Retinal pigment epithelial cell (primary cell): ENCODE measurements around the gene ZBTB46.

Experiments
- DNase-seq: peaks from one replicate; pipeline ENCODE4 v3.0.0-alpha.2; 2010; ENCODE audit warnings: low read depth
- H3K4me3 ChIP-seq: 2 replicates; pipeline ENCODE4 v1.5.1; 2011; ENCODE audit warnings: mild to moderate bottlenecking, low read length, control low read depth, moderate library complexity
- CTCF ChIP-seq: conservative IDR thresholded peaks from 2 replicates; pipeline ENCODE4 v1.5.1; 2011; ENCODE audit warnings: low read depth, low read length, control low read depth, inconsistent platforms

The ZBTB46 gene

GRCh38 chr20:63698739-63699465, 132.2 kb downstream of the ZBTB46 start:
- no peak overlapping the region for H3K4me3 ChIP-seq
- DNase-seq = peak; percentile 34
- TF ChIP-seq CTCF = no peak

- DNase-seq = no peak
- no peak overlapping the region for H3K4me3 ChIP-seq
- TF ChIP-seq CTCF = no peak
Measured at GRCh38 chr20:63697868-63698545, 133.1 kb downstream of the ZBTB46 start.

GRCh38 chr20:63697357-63697867, 133.7 kb downstream of the ZBTB46 start:
- no peak for TF ChIP-seq CTCF

GRCh38 chr20:63696628-63697356, 134.3 kb downstream of the ZBTB46 start, which contains the start of gene TNFRSF6B:
Gene TNFRSF6B, plus strand, starts transcription at chr20:63696652. Its CDS starts 116 bp downstream, at chr20:63696768.
- TF ChIP-seq CTCF = no peak
- no peak for DNase-seq
- peak within 1 kb of the TSS; percentile 37 for H3K4me3 ChIP-seq

More at GRCh38 chr20:63697357-63697867, 133.7 kb downstream of the ZBTB46 start:
- DNase-seq = no peak
- peak overlapping the region; percentile 37 for H3K4me3 ChIP-seq

- peak overlapping the region; percentile 37 for H3K4me3 ChIP-seq
- DNase-seq = no peak
- TF ChIP-seq CTCF = no peak
Measured at GRCh38 chr20:63696306-63696627, 134.8 kb downstream of the ZBTB46 start.

GRCh38 chr20:63695424-63696305, 135.4 kb downstream of the ZBTB46 start:
- no peak for TF ChIP-seq CTCF
- H3K4me3 ChIP-seq = no peak overlapping the region
- no peak for DNase-seq
